Lower leg skin (tissue), 4 donors: ENCODE data around the gene YTHDF1. TPM values are rescaled to one million over a fixed set of nuclear protein-coding genes. Genes with fewer than 3 reads are reported as not detected.

Experiments
- DNase-seq, 2 donors: peaks; one replicate each; pipeline ENCODE4 v3.0.0-alpha.2; 2019; ENCODE audit warnings: low spot score in 2 of 2
- H3K4me3 ChIP-seq: fragments of 200-600 bp; sonication (generic); 2 replicates; pipeline ENCODE4 v1.5.1; 2017; ENCODE audit warnings: mild to moderate bottlenecking, low read depth; ENCODE audit not compliant: poor library complexity, severe bottlenecking
- POLR2A ChIP-seq, 2 donors: fragments of 450-650 bp; IDR thresholded peaks; one replicate each; pipeline ENCODE4 v1.6.1; 2016 to 2017; ENCODE audit warnings: antibody characterized with exemption in 2 of 2, mild to moderate bottlenecking in 1 of 2, moderate library complexity in 1 of 2
- WGBS, 2 donors: methylation state at CpG; one replicate each; pipeline ENCODE4 v1.1.5; 2018; 5-methylcytosine and 5-hydroxymethylcytosine counted together
- intact Hi-C: fragments of 100-400 bp; cut with DNase I; formaldehyde crosslinking; loops from one replicate; pipeline ENCODE4 v1.15.0; 2023; ENCODE audit warnings: low total_unique reads
- total RNA-seq, 4 donors: library from RNA; depleted of rRNA; stranded (reverse); fragments of >200 nt; gene quantifications; one replicate each; pipeline ENCODE4 v1.1.0, GENCODE V29; 2016
- TF ChIP-seq, protein P1 (sequence below), 3 donors: fragments of 450-650 bp; IDR thresholded peaks; one replicate each; pipeline ENCODE4 v1.5.1; 2016; ENCODE audit warnings: antibody characterized with exemption in 3 of 3, mild to moderate bottlenecking in 3 of 3, moderate library complexity in 2 of 3

The YTHDF1 gene
- total RNA-seq, 4 donors from 2014 or later: 28.1 to 32.2 (median 30.6) TPM

DNA sequence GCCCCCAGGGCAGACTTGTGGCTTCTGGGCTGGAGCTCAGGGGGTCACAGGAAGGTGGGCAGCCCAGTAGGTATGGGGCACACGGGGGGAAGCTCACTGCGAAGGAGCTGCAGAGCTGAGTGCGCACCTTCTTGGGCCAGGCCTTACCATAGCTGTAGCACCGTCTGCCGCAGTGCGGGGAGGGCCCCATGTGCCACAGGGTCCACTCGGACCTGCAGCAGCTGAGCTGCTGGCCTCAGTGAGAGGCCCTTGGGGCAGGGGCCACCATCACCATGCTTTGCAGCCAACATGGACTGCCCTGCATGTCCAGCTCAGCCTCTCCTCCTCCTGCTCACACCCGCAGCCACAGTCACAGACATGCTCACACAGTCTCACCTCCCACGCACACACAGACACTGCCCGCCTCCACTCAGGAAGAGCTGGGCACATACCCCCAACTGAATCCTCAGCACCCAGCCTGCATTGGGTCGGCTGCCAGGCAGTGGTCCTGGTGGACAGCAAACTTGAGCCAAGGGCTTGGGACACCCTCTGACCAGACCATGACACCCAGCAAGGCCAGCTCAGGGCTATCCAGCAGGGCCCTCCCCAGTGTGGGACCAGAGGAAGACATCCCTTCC lies 35.3 kb downstream of the YTHDF1 start:
- H3K4me3 ChIP-seq: no peak overlapping the region
- no peak for DNase-seq
- no peak for TF ChIP-seq POLR2A (IDR thresholded peaks at IDR 0.05)
- TF ChIP-seq, protein P1, sequence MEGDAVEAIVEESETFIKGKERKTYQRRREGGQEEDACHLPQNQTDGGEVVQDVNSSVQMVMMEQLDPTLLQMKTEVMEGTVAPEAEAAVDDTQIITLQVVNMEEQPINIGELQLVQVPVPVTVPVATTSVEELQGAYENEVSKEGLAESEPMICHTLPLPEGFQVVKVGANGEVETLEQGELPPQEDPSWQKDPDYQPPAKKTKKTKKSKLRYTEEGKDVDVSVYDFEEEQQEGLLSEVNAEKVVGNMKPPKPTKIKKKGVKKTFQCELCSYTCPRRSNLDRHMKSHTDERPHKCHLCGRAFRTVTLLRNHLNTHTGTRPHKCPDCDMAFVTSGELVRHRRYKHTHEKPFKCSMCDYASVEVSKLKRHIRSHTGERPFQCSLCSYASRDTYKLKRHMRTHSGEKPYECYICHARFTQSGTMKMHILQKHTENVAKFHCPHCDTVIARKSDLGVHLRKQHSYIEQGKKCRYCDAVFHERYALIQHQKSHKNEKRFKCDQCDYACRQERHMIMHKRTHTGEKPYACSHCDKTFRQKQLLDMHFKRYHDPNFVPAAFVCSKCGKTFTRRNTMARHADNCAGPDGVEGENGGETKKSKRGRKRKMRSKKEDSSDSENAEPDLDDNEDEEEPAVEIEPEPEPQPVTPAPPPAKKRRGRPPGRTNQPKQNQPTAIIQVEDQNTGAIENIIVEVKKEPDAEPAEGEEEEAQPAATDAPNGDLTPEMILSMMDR (IDR thresholded peaks at IDR 0.05): no peak
- 77 to 86% methylated on average over 4 to 11 of the region's 11 CpGs for WGBS, 2 donors
- intact Hi-C loops: no loop called here

DNA sequence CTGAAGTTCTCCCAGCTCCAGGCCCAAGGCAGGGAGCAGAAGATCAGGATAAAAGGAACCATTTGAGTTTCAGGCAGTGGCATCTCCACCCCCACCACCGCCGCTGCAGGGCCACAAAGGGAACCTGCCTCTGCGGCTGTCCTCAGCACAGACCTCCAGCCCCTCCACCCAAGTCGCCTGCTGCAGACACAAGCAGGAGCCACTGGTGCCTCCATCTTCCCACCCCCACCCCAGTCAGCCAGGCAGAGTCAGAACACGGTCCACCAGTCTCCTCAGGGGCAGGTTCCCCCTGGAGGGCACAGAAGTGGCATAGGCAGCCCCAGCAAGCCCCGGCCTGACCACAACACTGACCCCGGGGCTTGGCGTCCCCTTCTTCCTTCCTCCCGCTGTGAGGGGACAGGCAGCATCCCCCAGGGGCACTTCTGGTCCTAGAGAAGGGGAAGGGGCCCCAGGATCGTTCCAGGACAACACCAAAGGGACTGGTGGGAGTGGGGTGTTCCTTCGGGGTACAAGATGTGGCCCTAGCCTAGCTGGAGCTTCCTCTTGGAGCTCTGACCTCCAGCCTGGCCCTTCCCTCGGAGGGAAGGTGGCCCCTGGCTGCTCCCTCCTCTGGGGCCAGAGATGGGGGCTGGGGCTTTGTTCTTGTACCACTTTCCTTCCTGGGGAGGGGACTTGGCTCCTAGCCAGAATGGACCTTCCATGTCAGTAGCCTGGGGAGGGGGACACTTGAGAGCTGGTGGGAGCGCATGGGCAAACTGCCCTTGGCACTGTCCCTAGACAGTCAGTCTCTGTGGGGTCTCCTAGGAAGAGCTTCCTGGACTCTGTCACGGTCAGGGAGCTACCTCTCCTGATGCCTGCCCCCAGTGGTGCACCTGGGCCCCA lies 36.0 kb downstream of the YTHDF1 start:
- no peak for DNase-seq
- intact Hi-C loops: no loop called here
- no peak for TF ChIP-seq POLR2A (IDR thresholded peaks at IDR 0.05)
- TF ChIP-seq, protein P1 (IDR thresholded peaks at IDR 0.05): no peak
- WGBS, 2 donors: 27 to 35% methylated on average over 8 to 14 of the region's 14 CpGs
- H3K4me3 ChIP-seq: no peak overlapping the region

DNA sequence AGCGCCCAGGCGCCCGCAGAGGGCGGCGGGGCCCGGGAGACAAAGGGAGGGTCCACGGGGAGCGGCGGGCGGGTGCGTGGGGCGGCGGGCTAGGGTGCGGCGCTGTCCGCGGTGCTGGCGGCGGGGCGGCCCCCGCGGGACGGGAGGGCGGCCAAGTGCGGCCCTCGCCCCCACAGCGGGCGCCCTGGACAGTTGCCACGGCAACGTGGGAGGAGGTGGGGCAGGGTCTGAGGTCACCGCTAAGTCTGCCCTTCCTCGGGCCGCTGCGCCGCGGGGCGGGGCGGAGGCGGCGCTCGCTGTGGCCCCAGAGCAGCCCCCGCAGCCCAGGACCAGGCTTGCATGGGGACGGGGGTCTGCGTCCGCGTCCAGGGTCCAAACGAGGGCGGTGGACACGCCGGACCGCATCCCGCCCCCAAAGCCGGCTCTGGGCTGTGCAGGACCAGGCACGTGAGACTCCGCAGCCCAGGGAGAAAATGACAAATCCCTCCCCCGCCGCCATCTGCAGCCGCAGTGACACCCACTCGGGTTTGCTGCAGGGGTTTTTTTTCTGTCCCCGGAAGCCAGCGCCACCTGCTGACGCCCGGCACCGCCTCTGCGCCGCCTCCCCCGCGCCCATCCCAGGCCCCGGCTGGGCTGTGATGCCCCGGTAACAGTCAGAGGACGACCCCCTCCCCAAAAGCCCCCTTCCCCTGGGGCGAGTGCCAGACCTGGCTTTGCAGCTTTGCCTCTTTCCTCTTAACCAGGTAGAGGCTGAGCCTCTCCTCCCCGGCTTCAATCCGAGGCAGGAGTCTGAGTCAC lies 36.8 kb downstream of the YTHDF1 start:
- WGBS, 2 donors: 2 to 3% methylated on average over 33 to 38 of the region's 74 CpGs
- intact Hi-C loops: no loop called here
- TF ChIP-seq POLR2A (IDR thresholded peaks at IDR 0.05): no peak
- TF ChIP-seq, protein P1 (IDR thresholded peaks at IDR 0.05): no peak
- H3K4me3 ChIP-seq: no peak overlapping the region
- DNase-seq: no peak

DNA sequence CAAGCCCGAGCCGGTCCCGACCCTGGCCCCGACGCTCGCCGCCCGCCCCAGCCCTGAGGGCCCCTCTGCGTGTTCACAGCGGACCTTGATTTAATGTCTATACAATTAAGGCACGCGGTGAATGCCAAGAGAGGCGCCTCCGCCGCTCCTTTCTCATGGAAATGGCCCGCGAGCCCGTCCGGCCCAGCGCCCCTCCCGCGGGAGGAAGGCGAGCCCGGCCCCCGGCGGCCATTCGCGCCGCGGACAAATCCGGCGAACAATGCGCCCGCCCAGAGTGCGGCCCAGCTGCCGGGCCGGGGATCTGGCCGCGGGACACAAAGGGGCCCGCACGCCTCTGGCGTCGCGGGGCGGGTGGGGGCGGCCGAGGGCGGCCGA lies 37.5 kb downstream of the YTHDF1 start:
- 2 to 5% methylated on average over 12 to 29 of the region's 49 CpGs for WGBS, 2 donors
- intact Hi-C loops: no loop called here
- no peak for TF ChIP-seq POLR2A (IDR thresholded peaks at IDR 0.05)
- TF ChIP-seq, protein P1 (IDR thresholded peaks at IDR 0.05): no peak
- H3K4me3 ChIP-seq: no peak overlapping the region
- DNase-seq: no peak

DNA sequence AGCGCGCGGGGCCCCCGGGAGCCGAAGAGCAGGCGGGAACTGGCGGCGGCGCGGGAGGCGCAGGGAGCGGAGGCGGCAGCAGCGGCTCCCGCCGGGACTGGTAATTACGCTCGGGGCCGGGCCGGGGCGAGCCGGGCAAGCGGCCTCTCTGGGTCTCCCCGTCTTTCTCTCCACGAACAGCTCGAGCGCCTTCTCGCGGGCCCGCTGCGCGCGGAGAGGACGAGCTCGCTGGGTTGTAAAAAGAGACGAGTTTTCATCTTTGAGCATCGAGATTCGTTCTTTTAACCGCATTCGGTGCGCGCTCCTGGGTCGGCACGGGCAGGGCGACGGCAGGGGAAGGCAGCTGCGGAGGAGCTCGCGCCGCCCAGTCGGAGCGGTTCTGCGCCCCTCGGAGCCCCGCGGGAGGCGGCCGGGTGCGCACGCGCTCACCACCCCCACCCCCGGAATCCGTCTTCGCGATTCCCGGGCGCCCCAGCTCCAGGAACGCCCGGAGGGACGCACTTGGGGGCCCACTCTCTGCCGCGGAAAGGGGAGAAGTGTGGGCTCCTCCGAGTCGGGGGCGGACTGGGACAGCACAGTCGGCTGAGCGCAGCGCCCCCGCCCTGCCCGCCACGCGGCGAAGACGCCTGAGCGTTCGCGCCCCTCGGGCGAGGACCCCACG lies 38.0 kb downstream of the YTHDF1 start:
- no peak overlapping the region for H3K4me3 ChIP-seq
- whole genome bisulfite sequencing, 2 donors: 1 to 3% methylated on average over 39 to 57 of the region's 90 CpGs
- no peak for DNase-seq
- TF ChIP-seq, protein P1 (IDR thresholded peaks at IDR 0.05): no peak
- TF ChIP-seq POLR2A (IDR thresholded peaks at IDR 0.05): no peak
- intact Hi-C loops: no loop called here
